RWPE1 (cell line): ENCODE measurements around the gene MEX3A.

Experiments
- CTCF ChIA-PET: fragments of 350-600 bp; sonication (Branson Sonifier 250); formaldehyde crosslinking; extraction: SDS; loops from one replicate; lab custom pipeline; 2021; lab: Yijun Ruan, JAX
- POLR2A ChIA-PET: fragments of 400-600 bp; formaldehyde crosslinking; extraction: SDS; loops from one replicate; lab custom pipeline; 2020; ENCODE audit warnings: antibody characterized with exemption; ENCODE audit not compliant: low non-redundant PET; lab: Yijun Ruan, JAX
- DNase-seq: peaks from one replicate; pipeline ENCODE4 v3.0.0; 2012; ENCODE audit warnings: low spot score
- H3K27ac ChIP-seq: fragments of 450-650 bp; 2 replicates; pipeline ENCODE4 v1.5.1; 2017
- CTCF ChIP-seq: fragments of 450-650 bp; conservative IDR thresholded peaks from 2 replicates; pipeline ENCODE4 v1.5.1; 2017; ENCODE audit warnings: low read depth, mild to moderate bottlenecking

MEX3A gene

GRCh38 chr1:156114101-156114918 lies 32.0 kb upstream of the MEX3A start, which contains the start of gene LMNA:
Gene LMNA, plus strand, starts transcription at chr1:156114711. Its CDS starts 208 bp downstream, at chr1:156114919.
- POLR2A ChIA-PET: interaction anchor here (0.7 to 2.3 kb wide), 7 partner anchors 8 to 98 kb away, joined by 3 to 12 read pairs (median 4); partner anchors contain the start of gene PMF1
- CTCF ChIA-PET: interaction anchor here (0.7 to 3.5 kb wide), 3 partner anchors 18 to 180 kb away, joined by 3 to 20 read pairs (median 4); partner anchors contain the start of gene KHDC4
- peak within 1 kb of the TSS; percentile 100 for H3K27ac ChIP-seq
- no peak for TF ChIP-seq CTCF
- peak; percentile 98 for DNase-seq

- TF ChIP-seq CTCF: no peak
- DNase-seq: no peak
- H3K27ac ChIP-seq: peak overlapping the region; percentile 100
- ChIA-PET POLR2A (interaction anchor here (0.8 to 2.0 kb wide), 4 partner anchors 9 to 99 kb away, joined by 3 to 6 read pairs (median 4); partner anchors contain the start of gene PMF1), CTCF (interaction anchor here (3.5 kb wide), 1 partner anchor 17 kb away, joined by 20 read pairs; no protein-coding TSS in a partner anchor)
Observed at GRCh38 chr1:156113282-156113950, 31.2 kb upstream of the MEX3A start.

GRCh38 chr1:156112276-156113137 lies 30.2 kb upstream of the MEX3A start:
- H3K27ac ChIP-seq: peak overlapping the region; percentile 100
- no peak for TF ChIP-seq CTCF
- CTCF ChIA-PET: interaction anchor here (1.0 to 3.5 kb wide), 2 partner anchors 16 to 18 kb away, joined by 5 to 20 read pairs; no protein-coding TSS in a partner anchor
- POLR2A ChIA-PET: no interaction called here
- DNase-seq: no peak

GRCh38 chr1:156111355-156111962 lies 29.2 kb upstream of the MEX3A start:
- H3K27ac ChIP-seq: peak overlapping the region; percentile 100
- no peak for TF ChIP-seq CTCF
- POLR2A ChIA-PET: no interaction called here
- no peak for DNase-seq
- CTCF ChIA-PET: interaction anchor here (1.0 kb wide), 1 partner anchor 19 kb away, joined by 5 read pairs; no protein-coding TSS in a partner anchor

GRCh38 chr1:156110252-156110651 lies 28.0 kb upstream of the MEX3A start:
- TF ChIP-seq CTCF: no peak
- ChIA-PET POLR2A (no interaction called here), CTCF (interaction anchor here (0.6 to 2.2 kb wide), 2 partner anchors 14 to 20 kb away, joined by 3 to 12 read pairs; no protein-coding TSS in a partner anchor)
- peak overlapping the region; percentile 100 for H3K27ac ChIP-seq
- DNase-seq: no peak
